ENCODE measurements around the gene MAB21L2.

DNA sequence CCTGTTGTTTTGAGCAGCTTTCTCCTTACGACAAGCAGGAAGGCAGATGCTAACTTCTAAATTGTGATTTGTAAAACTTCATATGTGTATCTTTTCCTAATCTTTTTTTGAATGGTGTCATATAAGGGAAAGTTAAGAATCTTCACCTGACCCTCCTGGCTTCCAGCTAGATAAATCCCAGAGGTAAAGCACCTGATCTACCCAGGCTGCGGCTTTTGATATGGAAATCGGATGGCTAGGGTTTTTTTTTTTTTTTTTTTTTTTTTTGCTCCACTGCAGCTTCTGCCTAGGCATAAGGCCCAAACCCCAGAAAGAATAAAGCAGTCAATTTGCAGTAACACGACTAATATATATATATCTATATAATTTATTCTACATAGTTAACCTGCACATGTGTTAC lies 10.0 kb downstream of the MAB21L2 start:
- TF ChIP-seq, protein P1, sequence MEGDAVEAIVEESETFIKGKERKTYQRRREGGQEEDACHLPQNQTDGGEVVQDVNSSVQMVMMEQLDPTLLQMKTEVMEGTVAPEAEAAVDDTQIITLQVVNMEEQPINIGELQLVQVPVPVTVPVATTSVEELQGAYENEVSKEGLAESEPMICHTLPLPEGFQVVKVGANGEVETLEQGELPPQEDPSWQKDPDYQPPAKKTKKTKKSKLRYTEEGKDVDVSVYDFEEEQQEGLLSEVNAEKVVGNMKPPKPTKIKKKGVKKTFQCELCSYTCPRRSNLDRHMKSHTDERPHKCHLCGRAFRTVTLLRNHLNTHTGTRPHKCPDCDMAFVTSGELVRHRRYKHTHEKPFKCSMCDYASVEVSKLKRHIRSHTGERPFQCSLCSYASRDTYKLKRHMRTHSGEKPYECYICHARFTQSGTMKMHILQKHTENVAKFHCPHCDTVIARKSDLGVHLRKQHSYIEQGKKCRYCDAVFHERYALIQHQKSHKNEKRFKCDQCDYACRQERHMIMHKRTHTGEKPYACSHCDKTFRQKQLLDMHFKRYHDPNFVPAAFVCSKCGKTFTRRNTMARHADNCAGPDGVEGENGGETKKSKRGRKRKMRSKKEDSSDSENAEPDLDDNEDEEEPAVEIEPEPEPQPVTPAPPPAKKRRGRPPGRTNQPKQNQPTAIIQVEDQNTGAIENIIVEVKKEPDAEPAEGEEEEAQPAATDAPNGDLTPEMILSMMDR (IDR thresholded peaks at IDR 0.05; ENCODE audit: insufficient read depth, low read length, poor library complexity, severe bottlenecking): no peak
- TF ChIP-seq EZH2phosphoT487 (conservative IDR thresholded peaks at IDR 0.05; ENCODE audit: low read length): no peak
